H1 (cell line): ENCODE data around the gene EXOC6. TPM values are rescaled to one million over a fixed set of nuclear protein-coding genes. Genes with fewer than 3 reads are reported as not detected.

Source experiments
- NRF1 ChIP-seq: IDR thresholded peaks from 2 replicates; pipeline ENCODE4 v1.6.1; 2011; ENCODE audit warnings: mild to moderate bottlenecking, low read depth, low read length, improper control_type of control experiment
- RBBP5 ChIP-seq: IDR thresholded peaks from 2 replicates; pipeline ENCODE4 v1.7.1; 2012; ENCODE audit warnings: low read depth, mild to moderate bottlenecking, inconsistent platforms, low read length, moderate library complexity, borderline replicate concordance
- SP4 ChIP-seq: IDR thresholded peaks from 2 replicates; pipeline ENCODE4 v1.6.1; 2012; ENCODE audit warnings: low read length, inconsistent platforms
- TBP ChIP-seq: IDR thresholded peaks from 2 replicates; pipeline ENCODE4 v1.6.1; 2011; ENCODE audit warnings: low read depth, low read length, improper control_type of control experiment
- polyA plus RNA-seq, 7 experiments: library from polyadenylated mRNA; depleted of rRNA in 3 of 7; stranded (reverse) in 5 of 7; unstranded in 2 of 7; fragments of >200 nt in 5 of 7; fragments of 200-250 nt in 2 of 7; gene quantifications; 1 replicate in 5 of 7; 2 replicates in 1 of 7; 4 replicates in 1 of 7; pipeline versions ENCODE4 v1.2.1 to v1.2.3, GENCODE V29; 2011 to 2013; ENCODE audit warnings: missing spikeins in 2 of 7, mixed read lengths in 2 of 7
- total RNA-seq: library from RNA; stranded (reverse); fragmentation: NEBNext Ultra II Directional; extraction: Animal tissue kit (Norgen Biotek cat#: 25700); gene quantifications from 2 replicates; pipeline ENCODE4 v1.2.1, GENCODE V29; 2021
- TF ChIP-seq, protein P1 (sequence below): fragments of 300-600 bp; sonication (generic); IDR thresholded peaks from 2 replicates; pipeline ENCODE4 v1.7.1; 2012; ENCODE audit warnings: low read length, moderate library complexity, mild to moderate bottlenecking, inconsistent platforms; ENCODE audit not compliant: insufficient replicate concordance

EXOC6 gene
- total and polyA plus RNA-seq, 2 of the 8 experiments (the other 6 are each of a cell fraction or from before 2014, with no cell fraction given), result 1.7 to 4.5 TPM

DNA sequence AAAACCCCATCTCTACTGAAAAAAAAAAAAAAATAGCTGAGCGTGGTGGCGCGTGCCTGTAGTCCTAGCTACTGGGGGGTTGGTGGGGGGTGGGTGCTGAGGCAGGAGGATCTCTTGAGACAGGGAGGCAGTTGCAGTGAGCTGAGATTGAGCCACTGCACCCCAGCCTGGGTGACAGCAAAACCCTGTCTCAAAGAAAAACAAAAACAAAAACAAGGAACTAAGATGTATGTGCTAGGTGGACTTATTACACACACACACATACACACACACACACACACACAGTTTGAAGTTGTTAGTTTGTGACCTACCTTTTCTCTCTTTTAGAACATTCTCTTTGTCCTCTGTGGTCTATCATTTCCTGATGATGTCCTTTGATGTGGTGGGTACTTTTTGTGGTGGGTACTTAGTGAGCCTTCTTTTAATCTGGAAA is 53.5 kb downstream of the EXOC6 start (continued):
- no peak for TF ChIP-seq RBBP5
- no peak for TF ChIP-seq TBP
- TF ChIP-seq NRF1, result no peak
- TF ChIP-seq, protein P1, sequence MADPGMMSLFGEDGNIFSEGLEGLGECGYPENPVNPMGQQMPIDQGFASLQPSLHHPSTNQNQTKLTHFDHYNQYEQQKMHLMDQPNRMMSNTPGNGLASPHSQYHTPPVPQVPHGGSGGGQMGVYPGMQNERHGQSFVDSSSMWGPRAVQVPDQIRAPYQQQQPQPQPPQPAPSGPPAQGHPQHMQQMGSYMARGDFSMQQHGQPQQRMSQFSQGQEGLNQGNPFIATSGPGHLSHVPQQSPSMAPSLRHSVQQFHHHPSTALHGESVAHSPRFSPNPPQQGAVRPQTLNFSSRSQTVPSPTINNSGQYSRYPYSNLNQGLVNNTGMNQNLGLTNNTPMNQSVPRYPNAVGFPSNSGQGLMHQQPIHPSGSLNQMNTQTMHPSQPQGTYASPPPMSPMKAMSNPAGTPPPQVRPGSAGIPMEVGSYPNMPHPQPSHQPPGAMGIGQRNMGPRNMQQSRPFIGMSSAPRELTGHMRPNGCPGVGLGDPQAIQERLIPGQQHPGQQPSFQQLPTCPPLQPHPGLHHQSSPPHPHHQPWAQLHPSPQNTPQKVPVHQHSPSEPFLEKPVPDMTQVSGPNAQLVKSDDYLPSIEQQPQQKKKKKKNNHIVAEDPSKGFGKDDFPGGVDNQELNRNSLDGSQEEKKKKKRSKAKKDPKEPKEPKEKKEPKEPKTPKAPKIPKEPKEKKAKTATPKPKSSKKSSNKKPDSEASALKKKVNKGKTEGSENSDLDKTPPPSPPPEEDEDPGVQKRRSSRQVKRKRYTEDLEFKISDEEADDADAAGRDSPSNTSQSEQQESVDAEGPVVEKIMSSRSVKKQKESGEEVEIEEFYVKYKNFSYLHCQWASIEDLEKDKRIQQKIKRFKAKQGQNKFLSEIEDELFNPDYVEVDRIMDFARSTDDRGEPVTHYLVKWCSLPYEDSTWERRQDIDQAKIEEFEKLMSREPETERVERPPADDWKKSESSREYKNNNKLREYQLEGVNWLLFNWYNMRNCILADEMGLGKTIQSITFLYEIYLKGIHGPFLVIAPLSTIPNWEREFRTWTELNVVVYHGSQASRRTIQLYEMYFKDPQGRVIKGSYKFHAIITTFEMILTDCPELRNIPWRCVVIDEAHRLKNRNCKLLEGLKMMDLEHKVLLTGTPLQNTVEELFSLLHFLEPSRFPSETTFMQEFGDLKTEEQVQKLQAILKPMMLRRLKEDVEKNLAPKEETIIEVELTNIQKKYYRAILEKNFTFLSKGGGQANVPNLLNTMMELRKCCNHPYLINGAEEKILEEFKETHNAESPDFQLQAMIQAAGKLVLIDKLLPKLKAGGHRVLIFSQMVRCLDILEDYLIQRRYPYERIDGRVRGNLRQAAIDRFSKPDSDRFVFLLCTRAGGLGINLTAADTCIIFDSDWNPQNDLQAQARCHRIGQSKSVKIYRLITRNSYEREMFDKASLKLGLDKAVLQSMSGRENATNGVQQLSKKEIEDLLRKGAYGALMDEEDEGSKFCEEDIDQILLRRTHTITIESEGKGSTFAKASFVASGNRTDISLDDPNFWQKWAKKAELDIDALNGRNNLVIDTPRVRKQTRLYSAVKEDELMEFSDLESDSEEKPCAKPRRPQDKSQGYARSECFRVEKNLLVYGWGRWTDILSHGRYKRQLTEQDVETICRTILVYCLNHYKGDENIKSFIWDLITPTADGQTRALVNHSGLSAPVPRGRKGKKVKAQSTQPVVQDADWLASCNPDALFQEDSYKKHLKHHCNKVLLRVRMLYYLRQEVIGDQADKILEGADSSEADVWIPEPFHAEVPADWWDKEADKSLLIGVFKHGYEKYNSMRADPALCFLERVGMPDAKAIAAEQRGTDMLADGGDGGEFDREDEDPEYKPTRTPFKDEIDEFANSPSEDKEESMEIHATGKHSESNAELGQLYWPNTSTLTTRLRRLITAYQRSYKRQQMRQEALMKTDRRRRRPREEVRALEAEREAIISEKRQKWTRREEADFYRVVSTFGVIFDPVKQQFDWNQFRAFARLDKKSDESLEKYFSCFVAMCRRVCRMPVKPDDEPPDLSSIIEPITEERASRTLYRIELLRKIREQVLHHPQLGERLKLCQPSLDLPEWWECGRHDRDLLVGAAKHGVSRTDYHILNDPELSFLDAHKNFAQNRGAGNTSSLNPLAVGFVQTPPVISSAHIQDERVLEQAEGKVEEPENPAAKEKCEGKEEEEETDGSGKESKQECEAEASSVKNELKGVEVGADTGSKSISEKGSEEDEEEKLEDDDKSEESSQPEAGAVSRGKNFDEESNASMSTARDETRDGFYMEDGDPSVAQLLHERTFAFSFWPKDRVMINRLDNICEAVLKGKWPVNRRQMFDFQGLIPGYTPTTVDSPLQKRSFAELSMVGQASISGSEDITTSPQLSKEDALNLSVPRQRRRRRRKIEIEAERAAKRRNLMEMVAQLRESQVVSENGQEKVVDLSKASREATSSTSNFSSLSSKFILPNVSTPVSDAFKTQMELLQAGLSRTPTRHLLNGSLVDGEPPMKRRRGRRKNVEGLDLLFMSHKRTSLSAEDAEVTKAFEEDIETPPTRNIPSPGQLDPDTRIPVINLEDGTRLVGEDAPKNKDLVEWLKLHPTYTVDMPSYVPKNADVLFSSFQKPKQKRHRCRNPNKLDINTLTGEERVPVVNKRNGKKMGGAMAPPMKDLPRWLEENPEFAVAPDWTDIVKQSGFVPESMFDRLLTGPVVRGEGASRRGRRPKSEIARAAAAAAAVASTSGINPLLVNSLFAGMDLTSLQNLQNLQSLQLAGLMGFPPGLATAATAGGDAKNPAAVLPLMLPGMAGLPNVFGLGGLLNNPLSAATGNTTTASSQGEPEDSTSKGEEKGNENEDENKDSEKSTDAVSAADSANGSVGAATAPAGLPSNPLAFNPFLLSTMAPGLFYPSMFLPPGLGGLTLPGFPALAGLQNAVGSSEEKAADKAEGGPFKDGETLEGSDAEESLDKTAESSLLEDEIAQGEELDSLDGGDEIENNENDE, result no peak
- TF ChIP-seq SP4, result no peak
